CD4-positive, alpha-beta T cell (primary cell): ENCODE results near the gene TRIB2. TPM values are rescaled to one million over a fixed set of nuclear protein-coding genes. Genes with fewer than 3 reads are reported as not detected.

Experiments
- ATAC-seq: fragments of 200-7000 bp; cut with Tn5 transposase; one replicate; pipeline ENCODE4 v1.10.0; 2022; ENCODE audit warnings: mild to moderate bottlenecking; ENCODE audit not compliant: poor library complexity
- CTCF ChIA-PET: fragments of 350-600 bp; sonication (Branson Sonifier 250); formaldehyde crosslinking; loops from one replicate; lab custom pipeline; 2021; ENCODE audit warnings: antibody characterized with exemption, inconsistent platforms; lab: Charles Lee
- POLR2A ChIA-PET: fragments of 350-600 bp; sonication (Branson Sonifier 250); formaldehyde crosslinking; loops from one replicate; lab custom pipeline; 2021; ENCODE audit warnings: antibody characterized with exemption, inconsistent platforms; lab: Charles Lee
- DNase-seq, 14 experiments: peaks; one replicate each; pipeline ENCODE4 v3.0.0-alpha.2; 2013 to 2020; ENCODE audit warnings: mixed read lengths in 2 of 14
- H3K27ac ChIP-seq, 2 donors: one replicate each; pipeline versions ENCODE4 v1.5.1 to v1.7.0; 2013; ENCODE audit warnings: low read length in 2 of 2, low read depth in 1 of 2, mild to moderate bottlenecking in 1 of 2
- H3K27me3 ChIP-seq, 2 experiments: 1 replicate in 1 of 2; 2 replicates in 1 of 2; pipeline versions ENCODE4 v1.6.1 to v1.7.0; 2013; ENCODE audit warnings: low read length in 2 of 2, control low read depth in 1 of 2, mild to moderate bottlenecking in 1 of 2, moderate library complexity in 1 of 2; ENCODE audit not compliant: insufficient read depth in 2 of 2, control insufficient read depth in 1 of 2
- H3K36me3 ChIP-seq: one replicate; pipeline ENCODE4 v1.6.1; 2013; ENCODE audit warnings: low read length, control low read depth; ENCODE audit not compliant: insufficient read depth
- H3K4me1 ChIP-seq: one replicate; pipeline ENCODE4 v1.6.1; 2013; ENCODE audit warnings: low read length, control low read depth; ENCODE audit not compliant: insufficient read depth
- H3K4me3 ChIP-seq: one replicate; pipeline ENCODE4 v1.5.1; 2013; ENCODE audit warnings: mild to moderate bottlenecking, low read length, moderate library complexity
- H3K9me3 ChIP-seq, 2 experiments: 1 replicate in 1 of 2; 2 replicates in 1 of 2; pipeline versions ENCODE4 v1.6.1 to v1.7.0; 2013; ENCODE audit warnings: low read length in 2 of 2, mild to moderate bottlenecking in 2 of 2, control low read depth in 1 of 2, moderate library complexity in 1 of 2; ENCODE audit not compliant: control insufficient read depth in 1 of 2, insufficient read depth in 1 of 2
- H3K27ac Mint-ChIP-seq: one replicate; pipeline ENCODE4 v1.8.0; 2020; ENCODE audit warnings: mixed read lengths
- H3K27me3 Mint-ChIP-seq: one replicate; pipeline ENCODE4 v1.8.0; 2021; ENCODE audit warnings: mixed read lengths
- H3K36me3 Mint-ChIP-seq: one replicate; pipeline ENCODE4 v1.8.0; 2021; ENCODE audit warnings: low read depth, mixed read lengths
- H3K4me1 Mint-ChIP-seq: one replicate; pipeline ENCODE4 v1.8.0; 2021; ENCODE audit warnings: low read depth, mixed read lengths
- H3K4me3 Mint-ChIP-seq: one replicate; pipeline ENCODE4 v1.8.0; 2020; ENCODE audit warnings: mild to moderate bottlenecking, mixed read lengths
- H3K9me3 Mint-ChIP-seq: one replicate; pipeline ENCODE4 v1.8.0; 2020; ENCODE audit warnings: mixed read lengths
- CTCF ChIP-seq: fragments of 200-600 bp; IDR thresholded peaks from one replicate; pipeline ENCODE4 v1.8.0; 2022; ENCODE audit warnings: antibody characterized with exemption, mild to moderate bottlenecking
- intact Hi-C, 2 experiments: fragments of 100-400 bp; cut with DNase I in 1 of 2; cut with micrococcal nuclease in 1 of 2; formaldehyde crosslinking; loops; one replicate each; pipeline versions ENCODE4 v1.15.1 to v1.9.0; 2023 to 2025; cut with DNase I, micrococcal nuclease
- total RNA-seq, 174 experiments: library from RNA in 2 of 174; stranded (reverse) in 2 of 174; gene quantifications; one replicate each; pipeline ENCODE4 v1.2.3 and lab custom pipeline; 2021 to 2026

TRIB2 gene
- total RNA-seq, 2 experiments from 2014 or later, result 91.3 to 102 TPM

GRCh38 chr2:12701786-12702167, 15.0 kb upstream of the TRIB2 start:
- Mint-ChIP-seq H3K4me3 (no peak overlapping the region), H3K9me3 (no peaks in the 10 kb centered on the region), H3K36me3 (no peaks in the 10 kb centered on the region), H3K27ac (no peak overlapping the region), H3K27me3 (no peaks in the 10 kb centered on the region), H3K4me1 (peaks cover 43% of the 10 kb centered on the region)
- H3K4me1 ChIP-seq, result peaks cover 21% of the 10 kb centered on the region
- intact Hi-C loops, result no loop called here
- H3K27me3 ChIP-seq, result no peaks in the 10 kb centered on the region
- H3K27ac ChIP-seq, result no peak overlapping the region
- CTCF ChIA-PET, result interaction anchor here (0.9 to 2.4 kb wide), 2 partner anchors 14 to 47 kb away, joined by 3 to 7 read pairs; no protein-coding TSS in a partner anchor
- DNase-seq (no peak), ATAC-seq (no peak)
- no peak for TF ChIP-seq CTCF
- POLR2A ChIA-PET, result interaction anchor here (1.0 kb wide), 2 partner anchors 15 to 472 kb away, joined by 3 read pairs; partner anchors contain the start of gene TRIB2
- no peak overlapping the region for H3K4me3 ChIP-seq
- no peaks in the 10 kb centered on the region for H3K9me3 ChIP-seq
- no peaks in the 10 kb centered on the region for H3K36me3 ChIP-seq

- Mint-ChIP-seq H3K27ac (no peak overlapping the region), H3K27me3 (no peaks in the 10 kb centered on the region), H3K36me3 (no peaks in the 10 kb centered on the region), H3K4me1 (peaks cover 43% of the 10 kb centered on the region), H3K4me3 (no peak overlapping the region), H3K9me3 (no peaks in the 10 kb centered on the region)
- Histone ChIP-seq H3K27me3 (no peaks in the 10 kb centered on the region), H3K9me3 (no peaks in the 10 kb centered on the region), H3K27ac (no peak overlapping the region), H3K36me3 (no peaks in the 10 kb centered on the region), H3K4me3 (no peak overlapping the region), H3K4me1 (peaks cover 21% of the 10 kb centered on the region)
- ATAC-seq (peak; percentile 32), DNase-seq (no peak)
- intact Hi-C loops, result no loop called here
- TF ChIP-seq CTCF, result no peak
- ChIA-PET POLR2A (interaction anchor here (1.0 kb wide), 2 partner anchors 14 to 472 kb away, joined by 3 read pairs; partner anchors contain the start of gene TRIB2), CTCF (interaction anchor here (0.9 to 2.4 kb wide), 2 partner anchors 13 to 47 kb away, joined by 3 to 7 read pairs; no protein-coding TSS in a partner anchor)
These were observed 14.3 kb upstream of the TRIB2 start for GRCh38 chr2:12702168-12703121.

- Mint-ChIP-seq H3K9me3 (no peaks in the 10 kb centered on the region), H3K4me3 (no peak overlapping the region), H3K36me3 (no peaks in the 10 kb centered on the region), H3K4me1 (peaks cover 62% of the 10 kb centered on the region), H3K27ac (no peak overlapping the region), H3K27me3 (no peaks in the 10 kb centered on the region)
- Histone ChIP-seq H3K9me3 (no peaks in the 10 kb centered on the region), H3K4me3 (no peak overlapping the region), H3K27me3 (no peaks in the 10 kb centered on the region), H3K27ac (no peak overlapping the region), H3K36me3 (no peaks in the 10 kb centered on the region), H3K4me1 (peaks cover 36% of the 10 kb centered on the region)
- ChIA-PET POLR2A (interaction anchor here (1.9 kb wide), 1 partner anchor 13 kb away, joined by 8 read pairs; the partner anchor contains the start of gene TRIB2), CTCF (interaction anchor here (0.8 kb wide), 1 partner anchor 12 kb away, joined by 4 read pairs; no protein-coding TSS in a partner anchor)
- ATAC-seq (no peak), DNase-seq (no peak)
- intact Hi-C loops, result no loop called here
- no peak for TF ChIP-seq CTCF
These were observed 12.4 kb upstream of the TRIB2 start for GRCh38 chr2:12704378-12704777.
